ENCODE measurements around the gene RBM15.

RBM15 gene, protein sequence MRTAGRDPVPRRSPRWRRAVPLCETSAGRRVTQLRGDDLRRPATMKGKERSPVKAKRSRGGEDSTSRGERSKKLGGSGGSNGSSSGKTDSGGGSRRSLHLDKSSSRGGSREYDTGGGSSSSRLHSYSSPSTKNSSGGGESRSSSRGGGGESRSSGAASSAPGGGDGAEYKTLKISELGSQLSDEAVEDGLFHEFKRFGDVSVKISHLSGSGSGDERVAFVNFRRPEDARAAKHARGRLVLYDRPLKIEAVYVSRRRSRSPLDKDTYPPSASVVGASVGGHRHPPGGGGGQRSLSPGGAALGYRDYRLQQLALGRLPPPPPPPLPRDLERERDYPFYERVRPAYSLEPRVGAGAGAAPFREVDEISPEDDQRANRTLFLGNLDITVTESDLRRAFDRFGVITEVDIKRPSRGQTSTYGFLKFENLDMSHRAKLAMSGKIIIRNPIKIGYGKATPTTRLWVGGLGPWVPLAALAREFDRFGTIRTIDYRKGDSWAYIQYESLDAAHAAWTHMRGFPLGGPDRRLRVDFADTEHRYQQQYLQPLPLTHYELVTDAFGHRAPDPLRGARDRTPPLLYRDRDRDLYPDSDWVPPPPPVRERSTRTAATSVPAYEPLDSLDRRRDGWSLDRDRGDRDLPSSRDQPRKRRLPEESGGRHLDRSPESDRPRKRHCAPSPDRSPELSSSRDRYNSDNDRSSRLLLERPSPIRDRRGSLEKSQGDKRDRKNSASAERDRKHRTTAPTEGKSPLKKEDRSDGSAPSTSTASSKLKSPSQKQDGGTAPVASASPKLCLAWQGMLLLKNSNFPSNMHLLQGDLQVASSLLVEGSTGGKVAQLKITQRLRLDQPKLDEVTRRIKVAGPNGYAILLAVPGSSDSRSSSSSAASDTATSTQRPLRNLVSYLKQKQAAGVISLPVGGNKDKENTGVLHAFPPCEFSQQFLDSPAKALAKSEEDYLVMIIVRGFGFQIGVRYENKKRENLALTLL

DNA sequence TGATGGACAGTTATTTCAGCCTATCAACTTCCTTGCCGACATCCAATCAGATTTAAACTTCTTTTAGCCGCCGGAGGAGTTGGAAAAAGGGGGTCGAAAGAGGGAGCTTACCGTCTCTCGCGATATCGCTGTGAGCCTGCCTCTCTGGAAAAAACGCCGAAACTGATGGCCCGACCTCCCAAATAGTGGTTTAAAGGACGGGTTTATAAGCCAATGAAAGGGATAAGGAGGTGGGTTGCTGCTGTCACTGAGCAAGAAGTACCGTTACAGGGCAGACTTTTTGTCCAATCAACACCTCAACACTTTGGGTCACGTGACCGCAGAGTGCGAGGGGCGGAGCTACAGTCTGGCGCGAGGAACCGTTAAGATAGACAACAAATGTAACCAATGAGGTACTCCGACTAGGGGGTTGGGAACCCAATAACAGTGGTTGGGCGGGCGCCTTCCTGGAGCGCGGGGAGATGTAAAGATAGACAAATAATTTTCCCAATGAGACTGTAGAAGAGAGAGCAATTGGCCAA is at the start of gene RBM15:
TSS of gene RBM15 (plus strand) at position 492 of the 521 bp plus-strand sequence. CDS start at position 521, 29 bp downstream.
- peak; percentile 100 for DNase-seq

DNA sequence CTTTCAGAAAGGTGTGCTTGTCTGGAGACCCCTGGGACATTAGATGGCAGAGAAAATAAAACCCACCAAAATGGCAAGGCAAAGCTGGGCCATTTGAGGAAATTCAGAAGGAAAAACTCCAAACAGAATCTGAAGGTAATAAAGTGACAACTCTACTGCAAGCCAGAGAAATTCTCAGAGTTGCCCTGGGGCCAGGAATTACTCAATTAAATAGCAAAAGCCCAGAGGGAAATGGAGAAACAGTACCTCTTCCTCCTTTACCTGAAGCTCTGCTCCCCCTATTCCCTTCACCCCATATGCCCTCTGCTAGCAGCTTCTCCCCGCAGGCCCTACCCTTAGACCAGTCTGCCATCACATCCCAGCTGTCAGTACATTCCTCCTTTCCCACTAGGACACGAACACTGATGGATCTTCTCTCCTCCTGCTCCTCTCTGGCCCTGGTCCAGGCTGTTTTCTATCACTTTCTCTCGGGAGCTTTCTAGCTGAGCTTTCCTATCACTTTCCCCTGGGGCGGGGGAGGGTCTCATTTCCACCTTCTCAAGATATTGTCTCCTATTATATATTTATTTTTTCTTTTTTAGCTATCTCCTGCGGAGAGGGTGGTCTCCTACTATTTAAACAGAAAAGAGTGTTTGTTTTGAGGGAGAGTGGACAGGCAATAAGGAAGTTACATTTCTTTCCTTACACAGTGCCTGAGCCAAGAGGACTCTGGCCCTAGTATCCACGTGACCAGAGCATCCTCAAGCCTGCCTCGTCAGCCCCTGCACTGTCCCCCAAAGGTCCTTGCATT is 47.7 kb upstream of the RBM15 start:
- DNase-seq = no peak

DNA sequence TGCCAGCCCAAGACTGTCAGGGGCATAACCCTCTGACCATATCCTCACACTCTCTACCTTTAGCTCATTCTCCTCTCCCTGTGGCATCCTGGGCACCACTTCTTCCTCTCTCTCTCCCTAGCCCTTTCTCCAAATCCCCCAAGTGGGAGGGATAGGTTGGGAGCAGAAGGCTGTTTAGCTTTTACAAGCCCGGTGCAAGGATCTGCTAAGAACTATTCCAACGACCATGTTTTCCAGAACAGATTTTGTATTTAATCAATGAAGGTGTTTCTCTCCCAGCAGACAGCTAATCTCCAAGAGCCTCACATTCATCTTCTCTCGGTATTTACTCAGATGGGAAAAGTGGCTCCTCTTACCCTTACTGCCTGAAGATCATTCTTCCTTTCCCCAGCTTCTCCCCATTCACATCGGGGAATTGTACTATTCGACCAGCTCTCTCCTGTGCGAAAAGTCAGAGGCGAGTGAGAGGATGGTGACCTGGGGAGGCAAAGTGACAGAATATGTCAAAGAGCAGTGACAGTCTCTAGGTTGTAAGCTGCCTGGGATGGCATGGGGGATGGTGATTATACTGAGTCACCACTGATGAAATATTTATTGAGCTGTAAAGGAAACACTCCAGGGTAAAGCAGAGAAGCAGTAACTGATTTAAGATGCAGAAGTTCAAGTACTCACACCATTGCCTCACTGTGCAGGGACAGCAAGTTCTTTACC is 47.0 kb upstream of the RBM15 start:
- peak; percentile 8 for DNase-seq

DNA sequence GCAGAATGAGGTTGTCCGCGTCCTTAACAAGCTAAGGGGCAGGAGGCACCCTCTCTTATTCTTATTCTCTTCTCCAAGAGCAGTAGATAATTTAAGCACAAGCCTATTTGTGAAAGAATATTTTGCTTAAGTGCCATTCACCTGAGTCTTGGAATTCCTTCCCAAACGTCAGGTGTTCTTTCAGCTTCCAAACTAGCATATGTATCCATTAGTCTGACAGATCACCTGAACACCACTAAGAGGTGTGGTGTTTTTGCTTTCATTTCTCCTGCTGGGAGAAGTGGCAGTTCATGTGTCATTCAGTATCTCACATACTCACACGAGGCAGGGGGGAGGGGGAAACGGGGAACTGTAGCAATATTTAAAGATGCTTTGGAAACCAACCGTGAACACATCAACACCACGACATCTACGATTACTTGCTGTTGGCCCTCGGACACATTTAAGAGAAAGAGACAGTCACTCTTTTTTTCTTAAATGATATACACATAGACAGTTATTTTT is 45.5 kb upstream of the RBM15 start:
- no peak for DNase-seq

DNA sequence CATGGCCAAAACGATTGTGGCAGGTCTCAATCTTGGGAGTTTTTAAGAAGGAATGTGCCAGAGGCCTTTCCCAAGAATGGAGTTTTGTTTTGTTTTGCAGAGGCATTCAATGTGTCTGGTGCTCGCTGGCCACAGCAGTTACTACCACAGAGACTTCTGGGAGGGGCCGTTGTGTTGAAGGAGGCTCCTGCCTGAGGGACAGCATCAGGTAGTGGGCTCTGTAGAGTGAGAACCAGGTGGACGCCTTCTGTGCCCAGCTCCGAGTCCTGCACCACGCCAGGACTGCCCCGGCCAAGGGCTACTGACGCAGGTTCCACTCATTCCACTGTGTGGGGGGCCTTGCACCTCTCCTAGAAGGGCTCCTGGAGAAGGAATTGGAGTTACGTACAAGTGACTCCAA is 44.9 kb upstream of the RBM15 start:
- no peak for DNase-seq

DNA sequence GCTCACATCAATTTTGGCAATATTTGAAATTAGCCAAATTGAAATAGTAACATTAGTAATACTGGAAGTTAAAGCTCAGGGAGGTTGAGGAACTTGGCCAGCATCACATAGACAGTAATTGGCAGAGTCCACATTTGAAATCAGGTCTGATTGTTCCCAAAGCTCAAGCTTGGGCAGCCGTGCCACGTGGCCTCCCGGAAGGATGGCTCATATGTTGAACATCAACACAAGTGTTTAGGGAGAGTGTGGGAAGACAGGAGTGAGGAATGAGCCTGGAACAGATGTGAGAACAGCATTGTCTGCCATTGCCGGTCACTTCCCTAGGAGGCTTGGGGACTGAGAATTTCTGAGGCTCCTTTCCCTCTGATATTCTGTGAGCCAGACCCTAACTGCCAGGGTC is 40.2 kb upstream of the RBM15 start:
- DNase-seq = no peak

DNA sequence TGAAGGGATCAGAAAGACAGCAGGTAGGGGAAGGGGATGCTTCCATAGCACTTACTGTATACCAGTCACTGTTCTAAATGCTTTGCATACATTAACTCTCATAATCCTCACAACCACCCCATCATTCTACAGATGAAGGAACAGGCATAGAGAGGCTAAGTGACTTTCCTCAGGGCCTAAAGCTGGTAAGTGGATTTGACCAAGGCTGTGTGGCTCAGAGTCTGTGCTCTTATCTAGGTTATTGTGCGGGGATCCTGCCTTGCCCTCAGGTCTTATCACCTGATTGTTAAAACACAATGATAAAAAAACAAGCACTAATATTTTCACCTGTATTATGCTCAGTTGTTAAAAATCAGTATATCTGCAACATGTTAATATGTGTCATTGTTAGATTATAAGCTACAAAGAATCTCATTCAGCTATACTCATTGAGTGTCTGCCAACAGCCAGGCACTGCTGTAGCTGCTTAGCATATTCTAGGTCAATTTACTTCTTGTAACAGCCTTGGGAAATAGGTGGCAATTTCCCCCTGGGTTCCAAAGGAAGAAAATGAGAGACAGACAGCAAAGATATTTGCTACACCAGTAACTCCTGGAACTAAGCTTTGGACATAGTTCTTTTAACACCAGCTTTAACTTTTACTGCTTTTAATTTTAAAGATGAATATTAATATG is 38.6 kb upstream of the RBM15 start:
- no peak for DNase-seq

DNA sequence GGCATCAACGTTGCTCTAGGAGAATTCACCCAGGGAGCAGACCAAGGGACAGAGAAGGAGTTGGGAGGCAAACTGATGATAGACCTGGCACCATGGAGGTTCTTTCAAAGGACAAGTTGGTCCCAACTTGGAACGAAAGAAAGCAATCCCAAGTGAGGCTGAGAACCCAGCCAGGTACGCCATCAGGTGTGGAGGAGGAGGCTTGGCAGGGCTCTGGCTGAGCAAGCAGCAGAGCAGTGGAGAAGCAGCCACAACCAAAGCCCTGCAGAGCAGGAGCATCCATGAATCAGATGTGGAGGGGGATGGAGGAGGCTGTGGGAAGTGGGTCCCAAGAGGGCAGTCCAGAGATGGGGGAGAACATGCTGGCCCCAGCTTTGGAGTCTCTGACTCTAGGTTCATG is 36.3 kb upstream of the RBM15 start:
- no peak for DNase-seq

DNA sequence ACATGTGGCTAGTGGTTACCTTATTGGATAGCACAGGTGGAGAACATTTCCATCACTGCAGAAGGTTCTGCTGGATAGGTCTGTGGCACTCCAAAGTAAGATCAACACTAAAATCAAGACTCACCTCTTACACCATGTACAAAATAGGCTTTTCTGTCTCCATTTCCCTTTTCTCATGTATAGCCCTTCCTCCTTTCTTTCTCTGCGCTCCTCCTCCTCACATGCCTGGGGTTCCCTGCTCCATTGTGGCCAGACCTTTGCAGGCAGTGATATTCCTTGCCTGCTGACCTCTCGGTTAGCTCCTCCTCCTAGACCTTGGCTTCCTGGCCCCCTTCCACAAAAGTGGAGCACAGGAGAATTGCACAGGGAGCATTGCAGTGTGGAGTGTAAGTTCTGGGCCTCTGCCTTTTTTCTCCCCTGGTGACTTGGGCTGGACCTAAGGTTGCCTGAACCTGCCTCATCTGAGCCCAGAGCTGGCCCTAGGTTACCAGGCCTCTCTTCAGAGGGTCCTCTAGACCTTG is 33.2 kb upstream of the RBM15 start:
- DNase-seq = peak; percentile 37

DNA sequence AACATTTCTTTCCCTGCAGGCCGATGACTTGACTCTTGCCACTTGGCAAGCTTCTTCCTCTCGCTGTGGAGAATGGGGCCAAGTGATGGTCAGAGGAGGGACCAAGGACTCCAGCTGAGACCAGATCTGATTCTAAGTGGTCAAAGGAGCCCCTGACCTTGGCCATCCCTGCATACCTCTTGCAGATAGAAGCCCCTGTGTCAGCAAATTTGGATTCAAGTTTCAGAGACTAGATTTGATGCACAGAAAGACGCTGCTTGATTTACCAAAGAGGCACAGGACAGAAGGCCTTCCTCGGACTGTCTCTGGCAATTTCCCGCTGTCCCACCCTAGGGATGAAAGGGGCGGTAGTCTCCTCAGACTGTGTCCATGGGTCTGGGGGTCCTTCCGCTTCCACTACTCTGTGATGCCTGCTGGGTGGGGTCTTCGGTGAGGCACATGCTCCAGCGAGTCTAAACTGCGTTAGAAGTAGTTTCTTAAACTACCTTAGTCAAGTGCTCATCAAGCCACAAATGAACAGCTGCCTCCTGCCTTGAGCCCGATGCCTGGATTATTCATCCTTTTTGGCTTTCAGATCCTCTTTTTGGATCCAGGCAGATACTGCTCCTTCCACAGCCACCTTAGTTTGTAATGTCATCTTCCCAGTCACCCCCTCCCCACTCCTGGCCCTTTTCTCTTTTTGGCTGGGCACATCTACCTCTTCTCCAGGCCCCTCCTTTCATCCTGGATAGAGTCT is 31.8 kb upstream of the RBM15 start:
- DNase-seq = peak; percentile 80

DNA sequence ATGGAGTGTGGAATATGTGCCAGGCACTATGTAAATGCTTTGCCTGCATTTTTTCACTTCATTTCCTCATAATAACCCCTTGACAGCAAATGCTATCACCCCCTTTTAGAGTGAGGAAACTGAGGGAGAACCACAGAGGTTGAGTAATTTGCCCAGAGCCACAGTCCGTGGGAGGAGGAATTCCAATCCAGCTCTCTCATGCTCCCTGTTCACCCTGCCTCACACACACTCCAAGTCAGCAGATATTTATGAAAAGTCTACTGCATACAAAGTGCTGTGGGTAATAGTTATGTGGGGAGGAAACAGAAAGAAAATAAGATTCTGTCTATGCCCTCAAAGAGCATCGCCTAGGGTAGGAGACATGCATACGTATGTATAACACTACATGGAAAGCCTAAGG is 30.9 kb upstream of the RBM15 start:
- peak; percentile 8 for DNase-seq

DNA sequence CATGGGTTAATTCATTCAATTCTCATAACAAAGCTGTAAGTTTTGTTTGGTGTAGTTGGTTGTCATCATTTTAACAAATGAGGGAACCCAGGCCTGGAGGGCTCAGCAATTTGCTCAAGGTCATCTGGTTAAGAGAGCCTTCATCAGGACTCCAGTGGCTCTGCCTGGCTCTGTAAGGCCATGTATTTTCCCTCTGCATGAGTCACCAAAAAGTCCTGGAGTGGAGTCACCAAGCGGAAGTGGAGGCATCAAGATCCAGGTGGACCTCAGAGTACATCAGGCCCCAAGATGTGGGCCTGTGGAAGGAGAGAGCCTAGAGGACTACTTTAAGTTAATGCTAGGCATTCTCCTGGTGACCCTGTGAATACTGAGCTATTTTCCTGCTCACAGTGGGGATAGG is 30.0 kb upstream of the RBM15 start:
- no peak for DNase-seq

DNA sequence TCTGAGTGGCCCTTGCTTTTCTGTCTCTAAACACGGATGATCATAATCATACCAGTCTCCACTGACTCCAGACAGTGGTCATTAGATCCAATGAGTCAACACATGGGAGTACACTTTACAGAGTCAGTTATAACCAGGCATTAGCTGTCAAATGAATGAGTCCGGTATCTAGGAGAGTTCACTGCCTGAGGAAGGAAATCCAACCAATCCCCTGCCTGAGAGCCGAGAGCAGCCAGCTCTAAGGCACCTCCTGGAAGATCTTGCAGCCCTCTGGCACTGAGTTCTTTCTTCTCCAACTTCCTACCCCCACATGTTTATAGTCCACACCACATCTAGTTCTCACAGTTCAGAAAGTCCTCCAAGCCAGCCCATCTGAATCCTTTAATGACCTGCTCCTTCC is 29.4 kb upstream of the RBM15 start:
- DNase-seq = no peak

DNA sequence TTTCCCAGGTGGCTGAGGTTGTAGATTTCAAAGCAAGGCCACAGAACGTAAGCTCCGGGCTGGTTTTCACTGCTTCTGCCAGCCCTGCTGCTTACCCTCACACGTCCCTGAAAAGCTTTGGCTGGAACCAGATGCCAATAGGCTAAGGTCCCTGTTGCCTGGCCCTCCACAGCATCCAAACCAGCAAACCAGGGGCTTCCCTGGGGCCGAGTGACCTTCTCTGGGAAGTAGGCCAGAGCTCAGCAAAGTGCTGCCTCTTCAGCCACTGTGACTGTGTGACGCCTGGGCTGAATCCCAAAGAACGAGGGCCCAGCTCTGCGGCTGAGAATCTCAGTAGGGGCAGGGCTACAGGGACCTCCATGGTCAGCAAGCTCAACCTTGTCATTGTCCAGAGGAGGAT is 28.9 kb upstream of the RBM15 start:
- DNase-seq = no peak

DNA sequence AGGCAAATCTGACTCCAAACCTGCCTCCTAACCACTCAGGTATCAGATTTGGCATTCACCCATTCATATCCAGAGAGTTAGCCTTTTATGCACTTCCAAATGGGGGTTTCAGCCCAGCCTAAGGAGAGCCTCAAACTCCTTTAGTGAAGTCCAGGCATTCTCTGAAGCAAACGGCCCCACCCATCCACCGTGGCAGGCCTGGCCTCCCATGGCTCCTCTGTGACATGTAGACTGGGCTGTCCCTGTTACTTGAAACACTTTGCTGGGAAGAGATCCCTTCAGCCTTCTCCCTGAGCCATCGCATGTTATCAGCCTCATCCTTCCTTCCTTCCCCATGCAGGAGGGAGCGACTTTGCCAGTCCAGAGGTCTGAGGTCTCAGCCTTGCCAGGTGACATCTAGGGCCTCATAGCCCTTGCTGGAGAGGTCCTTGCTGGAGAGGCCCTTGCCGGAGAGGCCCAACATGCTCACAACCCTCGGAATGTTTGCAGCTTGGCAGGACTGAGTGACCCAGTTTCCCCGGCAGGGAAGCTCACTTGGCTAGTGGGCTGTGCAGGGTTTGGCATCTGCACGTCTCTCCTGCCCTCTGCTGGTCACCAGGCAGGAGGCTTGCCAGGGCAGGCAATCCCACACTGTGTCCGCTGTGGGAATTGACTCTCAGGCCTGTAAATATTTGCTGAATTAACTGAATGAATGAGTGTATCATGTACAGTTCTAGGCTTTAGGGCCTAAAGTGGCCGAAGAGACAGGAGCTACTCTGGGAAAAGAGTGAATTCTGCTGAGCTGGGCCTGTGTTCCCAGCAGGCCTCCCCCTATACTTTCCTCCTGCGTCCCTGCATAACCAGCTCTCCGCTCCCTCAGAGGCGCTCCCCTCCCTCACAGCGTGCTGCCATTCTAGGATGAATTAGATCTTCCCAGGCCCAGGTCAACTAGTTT is 26.7 kb upstream of the RBM15 start:
- DNase-seq = peak; percentile 56

DNA sequence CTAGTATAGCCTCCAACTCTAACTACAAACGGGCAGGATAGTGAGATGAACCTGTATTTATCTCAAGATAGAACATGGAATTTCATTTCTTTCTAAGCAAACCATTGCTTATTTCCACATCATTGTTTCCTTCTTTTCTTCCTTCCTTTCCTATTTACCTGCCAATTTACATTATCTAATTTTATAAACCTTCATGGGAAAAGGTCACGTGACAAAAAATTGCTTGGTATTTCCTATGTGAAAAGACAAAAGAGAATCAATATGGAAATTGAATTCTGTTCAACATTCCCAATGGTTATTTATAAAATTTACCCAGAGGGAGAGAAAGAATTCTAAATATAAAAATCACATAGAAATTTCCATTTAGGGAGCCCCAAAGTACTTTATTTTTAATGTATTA is 22.4 kb upstream of the RBM15 start:
- DNase-seq = no peak

DNA sequence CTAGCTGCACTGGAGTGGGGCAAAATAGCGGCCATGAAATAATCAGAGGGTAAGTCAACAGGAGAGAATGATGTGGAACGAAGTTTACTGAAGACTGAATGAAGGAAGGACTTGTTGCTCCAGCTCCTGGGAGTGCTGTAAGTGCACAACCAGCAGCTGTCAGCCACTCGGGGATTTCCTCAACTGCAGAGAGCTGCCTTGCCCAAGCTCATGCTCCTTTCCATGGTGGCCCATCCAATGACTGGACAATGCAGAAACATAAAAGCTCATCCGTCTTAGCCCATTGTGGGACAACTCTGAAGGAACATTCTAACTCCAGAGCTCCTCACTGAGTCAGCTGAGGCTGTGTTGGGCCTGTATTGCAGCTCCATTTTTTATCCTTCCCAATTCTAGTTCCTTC is 21.1 kb upstream of the RBM15 start:
- no peak for DNase-seq

DNA sequence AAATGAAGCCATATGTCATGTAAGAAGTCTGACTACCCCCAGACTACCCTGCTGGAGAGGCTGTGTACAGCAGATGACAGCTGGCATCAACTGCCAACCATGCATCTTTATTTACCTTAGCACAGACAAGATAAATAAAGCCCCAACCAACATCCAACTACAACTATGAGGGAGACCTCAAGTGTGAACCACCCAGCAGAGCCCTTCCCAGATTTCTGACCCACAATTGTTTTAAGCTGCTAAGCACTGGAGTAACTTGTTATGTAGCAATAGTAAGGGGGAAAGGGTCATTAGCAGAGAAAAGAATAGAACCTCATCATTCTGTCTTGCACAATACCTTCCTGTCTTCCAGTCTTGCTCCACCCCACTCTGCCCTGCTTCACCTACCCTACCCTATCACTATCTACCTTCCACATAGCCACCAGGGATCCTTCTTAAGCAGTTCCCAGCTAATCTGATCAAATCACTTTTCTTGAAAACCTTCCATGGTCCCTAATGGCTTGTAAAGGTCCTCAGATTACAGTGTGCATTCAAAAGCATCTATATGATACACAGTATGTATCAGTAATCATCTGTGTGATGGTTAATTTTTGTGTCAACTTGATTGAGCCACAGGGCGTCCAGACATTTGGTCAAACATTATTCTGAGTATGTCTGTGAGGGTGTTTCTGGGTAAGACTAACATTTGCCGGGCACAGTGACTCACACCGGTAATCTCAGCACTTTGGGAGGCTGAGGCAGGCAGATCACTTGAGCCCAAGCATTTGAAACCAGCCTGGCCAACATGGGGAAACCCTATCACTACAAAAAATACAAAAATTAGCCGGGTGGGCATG is 19.6 kb upstream of the RBM15 start:
- DNase-seq = peak; percentile 63

Measured in MV-4-11 (cell line).